ENCODE results near the gene ADGRG1. TPM values are rescaled to one million over a fixed set of nuclear protein-coding genes. Genes with fewer than 3 reads are reported as not detected.

Gene ADGRG1
- total and polyA plus RNA-seq, 2 donors (not counting 1 experiment from before 2014, with no cell fraction given) = 1.6 to 1.8 TPM

DNA sequence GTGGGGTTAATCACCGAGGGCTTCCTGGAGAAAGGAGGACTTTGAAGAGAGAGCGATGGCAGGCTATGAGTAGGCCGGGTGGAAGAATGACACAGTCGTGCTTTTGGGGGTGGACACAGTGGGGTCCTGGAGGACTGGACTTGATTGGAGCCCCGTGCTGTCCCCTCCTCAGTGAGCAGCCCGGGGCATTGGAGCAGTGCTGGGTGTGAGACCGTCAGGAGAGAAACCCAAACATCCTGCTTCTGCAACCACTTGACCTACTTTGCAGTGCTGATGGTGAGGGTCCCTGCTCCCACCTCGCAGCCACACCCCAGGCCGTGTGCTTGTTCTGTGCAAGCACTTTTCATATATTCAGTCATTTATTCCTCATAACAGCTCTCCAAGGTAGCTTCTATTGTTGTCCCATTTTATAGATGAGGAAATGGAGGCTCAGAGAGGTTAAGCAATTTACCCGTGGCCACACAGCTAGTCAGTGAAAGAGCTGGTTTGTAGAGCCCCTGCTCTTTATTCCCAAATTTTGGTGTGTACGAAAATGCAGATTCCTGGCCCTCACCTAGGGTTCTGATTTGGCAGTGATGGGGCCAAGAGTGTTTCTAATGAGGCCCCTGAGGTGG is 28.0 kb downstream of the ADGRG1 start:
- Histone ChIP-seq H3K27me3 (ENCODE audit: control insufficient read depth, insufficient read depth, low read length) (no peaks in the 10 kb centered on the region), H3K36me3 (ENCODE audit: control insufficient read depth, insufficient read depth, low read length) (no peaks in the 10 kb centered on the region), H2AFZ (ENCODE audit: low read length) (no peak overlapping the region), H3K4me3 (replicated peaks in 1 of 4; ENCODE audit: control extremely low read depth in 1 of 4, insufficient read depth in 1 of 4, low read depth in 3 of 4, low read length in 4 of 4) (no peak overlapping the region), H3K9me3 (ENCODE audit: control insufficient read depth, insufficient read depth, low read depth, low read length) (no peaks in the 10 kb centered on the region), H4K20me1 (ENCODE audit: control insufficient read depth, extremely low read depth, insufficient read depth, low read length) (no peaks in the 10 kb centered on the region), H3K79me2 (ENCODE audit: control insufficient read depth, insufficient read depth, low read length) (no peaks in the 10 kb centered on the region), H3K4me1 (ENCODE audit: control insufficient read depth, extremely low read depth, insufficient read depth, low read length) (no peaks in the 10 kb centered on the region), H3K9ac (ENCODE audit: insufficient read depth, low read length) (no peak overlapping the region), H3K4me2 (ENCODE audit: extremely low read depth, insufficient read depth, low read length) (no peak overlapping the region), H3K27ac (ENCODE audit: insufficient read depth, low read length) (no peak overlapping the region)
- TF ChIP-seq EZH2 (IDR thresholded peaks at IDR 0.05; ENCODE audit: low read length, missing control alignments) = no peak
- TF ChIP-seq CTCF (conservative IDR thresholded peaks at IDR 0.05 in 1 of 2, IDR thresholded peaks at IDR 0.05 in 1 of 2; ENCODE audit: low read depth in 1 of 2, low read length in 2 of 2) = no peak
- no peak for DNase-seq (ENCODE audit: low read depth in 2 of 2)

DNA sequence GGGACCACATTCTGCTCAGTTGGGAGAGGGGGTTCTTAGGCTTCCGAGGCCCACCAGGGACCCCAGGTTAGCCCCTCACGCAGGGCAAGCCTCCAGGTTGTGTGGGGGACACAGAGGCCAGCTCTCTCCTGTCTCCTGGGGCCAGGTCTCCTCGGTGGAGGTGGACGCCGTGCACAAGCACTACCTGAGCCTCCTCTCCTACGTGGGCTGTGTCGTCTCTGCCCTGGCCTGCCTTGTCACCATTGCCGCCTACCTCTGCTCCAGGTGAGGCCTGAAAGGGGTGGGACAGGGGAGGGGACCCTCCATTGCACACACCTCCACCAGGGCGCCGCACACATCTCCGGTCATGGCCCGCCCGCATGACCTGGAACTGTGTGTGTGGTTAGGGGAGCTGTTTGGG is 28.8 kb downstream of the ADGRG1 start:
- H3K4me2 ChIP-seq (ENCODE audit: extremely low read depth, insufficient read depth, low read length) = no peak overlapping the region
- H3K36me3 ChIP-seq (ENCODE audit: control insufficient read depth, insufficient read depth, low read length) = no peaks in the 10 kb centered on the region
- H3K4me1 ChIP-seq (ENCODE audit: control insufficient read depth, extremely low read depth, insufficient read depth, low read length) = no peaks in the 10 kb centered on the region
- H3K4me3 ChIP-seq (replicated peaks in 1 of 4; ENCODE audit: control extremely low read depth in 1 of 4, insufficient read depth in 1 of 4, low read depth in 3 of 4, low read length in 4 of 4) = no peak overlapping the region
- no peaks in the 10 kb centered on the region for H3K79me2 ChIP-seq (ENCODE audit: control insufficient read depth, insufficient read depth, low read length)
- no peak overlapping the region for H2AFZ ChIP-seq (ENCODE audit: low read length)
- H3K27ac ChIP-seq (ENCODE audit: insufficient read depth, low read length) = no peak overlapping the region
- no peak for TF ChIP-seq EZH2 (IDR thresholded peaks at IDR 0.05; ENCODE audit: low read length, missing control alignments)
- TF ChIP-seq CTCF (conservative IDR thresholded peaks at IDR 0.05 in 1 of 2, IDR thresholded peaks at IDR 0.05 in 1 of 2; ENCODE audit: low read depth in 1 of 2, low read length in 2 of 2) = no peak
- H3K9ac ChIP-seq (ENCODE audit: insufficient read depth, low read length) = no peak overlapping the region
- no peak for DNase-seq (ENCODE audit: low read depth in 2 of 2)
- H4K20me1 ChIP-seq (ENCODE audit: control insufficient read depth, extremely low read depth, insufficient read depth, low read length) = no peaks in the 10 kb centered on the region
- H3K9me3 ChIP-seq (ENCODE audit: control insufficient read depth, insufficient read depth, low read depth, low read length) = no peaks in the 10 kb centered on the region
- no peaks in the 10 kb centered on the region for H3K27me3 ChIP-seq (ENCODE audit: control insufficient read depth, insufficient read depth, low read length)

GRCh38 chr16:57658130-57658877 is 29.9 kb downstream of the ADGRG1 start:
- no peak for DNase-seq (ENCODE audit: low read depth in 2 of 2)
- H3K9me3 ChIP-seq (ENCODE audit: control insufficient read depth, insufficient read depth, low read depth, low read length) = no peaks in the 10 kb centered on the region
- no peaks in the 10 kb centered on the region for H3K4me1 ChIP-seq (ENCODE audit: control insufficient read depth, extremely low read depth, insufficient read depth, low read length)
- no peak for TF ChIP-seq CTCF (conservative IDR thresholded peaks at IDR 0.05 in 1 of 2, IDR thresholded peaks at IDR 0.05 in 1 of 2; ENCODE audit: low read depth in 1 of 2, low read length in 2 of 2)
- H3K4me3 ChIP-seq (replicated peaks in 1 of 4; ENCODE audit: control extremely low read depth in 1 of 4, insufficient read depth in 1 of 4, low read depth in 3 of 4, low read length in 4 of 4) = no peak overlapping the region
- H2AFZ ChIP-seq (ENCODE audit: low read length) = no peak overlapping the region
- no peaks in the 10 kb centered on the region for H3K79me2 ChIP-seq (ENCODE audit: control insufficient read depth, insufficient read depth, low read length)
- H3K36me3 ChIP-seq (ENCODE audit: control insufficient read depth, insufficient read depth, low read length) = no peaks in the 10 kb centered on the region
- no peaks in the 10 kb centered on the region for H4K20me1 ChIP-seq (ENCODE audit: control insufficient read depth, extremely low read depth, insufficient read depth, low read length)
- no peaks in the 10 kb centered on the region for H3K27me3 ChIP-seq (ENCODE audit: control insufficient read depth, insufficient read depth, low read length)
- H3K27ac ChIP-seq (ENCODE audit: insufficient read depth, low read length) = no peak overlapping the region
- H3K4me2 ChIP-seq (ENCODE audit: extremely low read depth, insufficient read depth, low read length) = no peak overlapping the region
- no peak overlapping the region for H3K9ac ChIP-seq (ENCODE audit: insufficient read depth, low read length)
